ENCODE data around the gene UGT1A6. TPM values are rescaled to one million over a fixed set of nuclear protein-coding genes. Genes with fewer than 3 reads are reported as not detected.
"Not testable (repeated sequence)": the region's sequence is repeated elsewhere in the genome, so short reads cannot be mapped to it uniquely, and the experiment has no call there.

UGT1A6 gene
- total RNA-seq, 1 donor from 2014 or later: not detected

- peaks cover 18% of the 10 kb centered on the region for H3K27me3 ChIP-seq (ENCODE audit: low read depth)
- intact Hi-C loops (cut with micrococcal nuclease): no loop called here
Observed at GRCh38 chr2:233691443-233692433, 952 bp upstream of the UGT1A6 start.

GRCh38 chr2:233693963-233694362 lies 1.3 kb downstream of the UGT1A6 start:
- Histone ChIP-seq H3K9me3 (replicated peaks) (no peaks in the 10 kb centered on the region), H3K4me3 (no peak overlapping the region), H3K4me1 (no peaks in the 10 kb centered on the region), H3K27me3 (ENCODE audit: low read depth) (peaks cover 18% of the 10 kb centered on the region), H3K27ac (replicated peaks) (no peak overlapping the region), H3K36me3 (no peaks in the 10 kb centered on the region)
- intact Hi-C loops (cut with micrococcal nuclease): no loop called here
- no peak for DNase-seq
- TF ChIP-seq CTCF (IDR thresholded peaks at IDR 0.05; ENCODE audit: borderline replicate concordance): no peak

More at GRCh38 chr2:233691443-233692433, 952 bp upstream of the UGT1A6 start:
- H3K27ac ChIP-seq (replicated peaks): no peak overlapping the region
- H3K9me3 ChIP-seq (replicated peaks): no peaks in the 10 kb centered on the region
- no peak for TF ChIP-seq CTCF (IDR thresholded peaks at IDR 0.05; ENCODE audit: borderline replicate concordance)
- no peaks in the 10 kb centered on the region for H3K4me1 ChIP-seq
- H3K36me3 ChIP-seq: no peaks in the 10 kb centered on the region
- H3K4me3 ChIP-seq: no peak overlapping the region
- no peak for DNase-seq

GRCh38 chr2:233698740-233699139 lies 6.0 kb downstream of the UGT1A6 start:
- no peak for TF ChIP-seq CTCF (IDR thresholded peaks at IDR 0.05; ENCODE audit: borderline replicate concordance)
- no peak for DNase-seq
- H3K27me3 ChIP-seq (ENCODE audit: low read depth): peaks cover 5% of the 10 kb centered on the region
- intact Hi-C loops (cut with micrococcal nuclease): no loop called here
- no peak overlapping the region for H3K27ac ChIP-seq (replicated peaks)
- no peak overlapping the region for H3K4me3 ChIP-seq
- peaks cover 10% of the 10 kb centered on the region for H3K9me3 ChIP-seq (replicated peaks)
- H3K4me1 ChIP-seq: no peaks in the 10 kb centered on the region
- H3K36me3 ChIP-seq: no peaks in the 10 kb centered on the region

- peaks cover 5% of the 10 kb centered on the region for H3K27me3 ChIP-seq (ENCODE audit: low read depth)
- peaks cover 17% of the 10 kb centered on the region for H3K9me3 ChIP-seq (replicated peaks)
- H3K4me3 ChIP-seq: no peak overlapping the region
- DNase-seq: no peak
- H3K27ac ChIP-seq (replicated peaks): no peak overlapping the region
- intact Hi-C loops (cut with micrococcal nuclease): no loop called here
- H3K36me3 ChIP-seq: no peaks in the 10 kb centered on the region
- H3K4me1 ChIP-seq: no peaks in the 10 kb centered on the region
- TF ChIP-seq CTCF (IDR thresholded peaks at IDR 0.05; ENCODE audit: borderline replicate concordance): no peak
Observed at GRCh38 chr2:233699424-233700027, 6.8 kb downstream of the UGT1A6 start.

- intact Hi-C loops (cut with micrococcal nuclease): no loop called here
- Histone ChIP-seq H3K27me3 (ENCODE audit: low read depth) (peaks cover 5% of the 10 kb centered on the region), H3K27ac (replicated peaks) (no peak overlapping the region), H3K4me3 (no peak overlapping the region), H3K9me3 (replicated peaks) (peaks cover 22% of the 10 kb centered on the region), H3K4me1 (no peaks in the 10 kb centered on the region), H3K36me3 (no peaks in the 10 kb centered on the region)
- DNase-seq: no peak
- no peak for TF ChIP-seq CTCF (IDR thresholded peaks at IDR 0.05; ENCODE audit: borderline replicate concordance)
Observed at GRCh38 chr2:233700028-233700635, 7.4 kb downstream of the UGT1A6 start.

- H3K27ac ChIP-seq (replicated peaks); DNase-seq; H3K36me3 ChIP-seq; intact Hi-C loops (cut with micrococcal nuclease); H3K4me1 ChIP-seq; H3K4me3 ChIP-seq; H3K27me3 ChIP-seq (ENCODE audit: low read depth): not testable (repeated sequence)
- H3K9me3 ChIP-seq (replicated peaks): peaks cover 22% of the 10 kb centered on the region
Observed at GRCh38 chr2:233700842-233701241, 8.2 kb downstream of the UGT1A6 start.
